K562 (cell line): Measurements from ENCODE around the gene IPO13.

Experiments
- EZH2 ChIP-seq: IDR thresholded peaks from 2 replicates; pipeline ENCODE4 v1.6.1; 2012; ENCODE audit warnings: low read depth, mild to moderate bottlenecking, inconsistent platforms, low read length, borderline replicate concordance
- MAZ ChIP-seq, 2 experiments: fragments of 450-650 bp in 1 of 2; sonication (generic) in 1 of 2; formaldehyde crosslinking; IDR thresholded peaks in 1 of 2; conservative IDR thresholded peaks in 1 of 2; 2 replicates each; pipeline versions ENCODE4 v1.4.0 to v1.5.0; 2020; ENCODE audit warnings: mild to moderate bottlenecking in 1 of 2, missing genetic modification reagents in 1 of 2
- ZFP30 ChIP-seq: fragments of 250-450 bp; sonication (Bioruptor Pico); IDR thresholded peaks from 2 replicates; pipeline ENCODE4 v1.8.0; 2022; ENCODE audit warnings: moderate library complexity, mild to moderate bottlenecking, inconsistent platforms, borderline replicate concordance
- ZNF184 ChIP-seq: sonication (generic); formaldehyde crosslinking; IDR thresholded peaks from 2 replicates; pipeline ENCODE4 v1.5.0; 2020; ENCODE audit warnings: missing genetic modification reagents
- TF ChIP-seq, protein P1 (sequence below), 3 experiments: IDR thresholded peaks in 2 of 3; conservative IDR thresholded peaks in 1 of 3; 2 replicates each; pipeline ENCODE4 v1.5.1; 2011 to 2012; ENCODE audit warnings: low read length in 3 of 3, mild to moderate bottlenecking in 3 of 3, control low read depth in 2 of 3, improper control_type of control experiment in 1 of 3, inconsistent platforms in 1 of 3, low read depth in 1 of 3, mixed read lengths in 1 of 3, moderate library complexity in 1 of 3; ENCODE audit not compliant: insufficient read depth in 2 of 3

DNA sequence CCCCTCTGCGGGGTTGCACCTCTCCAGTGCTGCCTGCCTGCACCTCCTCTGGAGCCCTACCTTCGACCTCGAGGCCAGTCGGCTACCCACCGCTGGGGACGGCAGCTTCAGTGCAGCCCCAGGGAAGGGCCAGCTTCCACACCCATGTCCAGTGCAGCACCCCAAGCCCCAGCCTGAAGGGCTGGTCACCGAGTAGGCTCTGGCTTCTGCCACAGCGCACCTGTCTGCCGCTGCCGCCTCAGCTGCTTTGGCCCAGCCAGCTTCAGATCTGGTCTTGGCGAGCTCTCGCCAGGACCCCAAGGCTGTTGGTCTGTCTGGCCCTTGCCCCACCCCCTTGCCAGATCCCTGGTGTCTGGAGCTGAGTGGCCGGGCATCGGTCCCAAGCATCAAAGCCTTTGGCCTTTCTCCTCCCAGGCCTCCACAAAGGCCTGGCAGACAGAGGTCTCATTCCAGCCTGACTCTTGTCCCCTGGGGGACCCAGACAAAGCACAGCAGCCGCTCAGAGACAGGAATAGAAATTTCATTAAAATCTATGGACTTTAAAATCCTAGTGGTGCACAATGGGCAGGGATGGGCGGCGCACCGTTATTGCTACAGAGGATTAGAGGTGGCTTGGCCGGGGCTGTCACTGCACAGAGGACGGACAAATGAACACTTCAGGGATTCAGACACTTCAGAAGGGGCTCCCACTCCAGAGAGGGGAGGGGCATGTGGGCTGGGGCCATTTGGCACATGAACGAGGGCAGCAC is 49.4 kb downstream of the IPO13 start:
- TF ChIP-seq EZH2 (no peak), ZFP30 (CRISPR knock-in tag) (no peak), ZNF184 (CRISPR knock-in tag) (no peak), MAZ (CRISPR knock-in tag; conservative IDR thresholded peaks at IDR 0.05 in 1 of 2, IDR thresholded peaks at IDR 0.05 in 1 of 2) (no peak)
- TF ChIP-seq, protein P1, sequence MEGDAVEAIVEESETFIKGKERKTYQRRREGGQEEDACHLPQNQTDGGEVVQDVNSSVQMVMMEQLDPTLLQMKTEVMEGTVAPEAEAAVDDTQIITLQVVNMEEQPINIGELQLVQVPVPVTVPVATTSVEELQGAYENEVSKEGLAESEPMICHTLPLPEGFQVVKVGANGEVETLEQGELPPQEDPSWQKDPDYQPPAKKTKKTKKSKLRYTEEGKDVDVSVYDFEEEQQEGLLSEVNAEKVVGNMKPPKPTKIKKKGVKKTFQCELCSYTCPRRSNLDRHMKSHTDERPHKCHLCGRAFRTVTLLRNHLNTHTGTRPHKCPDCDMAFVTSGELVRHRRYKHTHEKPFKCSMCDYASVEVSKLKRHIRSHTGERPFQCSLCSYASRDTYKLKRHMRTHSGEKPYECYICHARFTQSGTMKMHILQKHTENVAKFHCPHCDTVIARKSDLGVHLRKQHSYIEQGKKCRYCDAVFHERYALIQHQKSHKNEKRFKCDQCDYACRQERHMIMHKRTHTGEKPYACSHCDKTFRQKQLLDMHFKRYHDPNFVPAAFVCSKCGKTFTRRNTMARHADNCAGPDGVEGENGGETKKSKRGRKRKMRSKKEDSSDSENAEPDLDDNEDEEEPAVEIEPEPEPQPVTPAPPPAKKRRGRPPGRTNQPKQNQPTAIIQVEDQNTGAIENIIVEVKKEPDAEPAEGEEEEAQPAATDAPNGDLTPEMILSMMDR (IDR thresholded peaks at IDR 0.05 in 2 of 3, conservative IDR thresholded peaks at IDR 0.05 in 1 of 3; ENCODE audit: insufficient read depth in 2 of 3, low read depth in 1 of 3, low read length in 3 of 3) = no peak
